ENCODE results near the gene TPD52L2.
A peak's percentile ranks its signal among the peaks of the same experiment; 100 is the strongest.

TPD52L2 gene

GRCh38 chr20:63881451-63882226, 16.6 kb downstream of the TPD52L2 start:
- no peaks in the 10 kb centered on the region for H3K27me3 Mint-ChIP-seq
- H3K27ac Mint-ChIP-seq = no peak overlapping the region
- H3K9me3 Mint-ChIP-seq = no peaks in the 10 kb centered on the region
- no peaks in the 10 kb centered on the region for H3K4me1 Mint-ChIP-seq
- no peak overlapping the region for H3K4me3 Mint-ChIP-seq
- peaks cover 1% of the 10 kb centered on the region for H3K36me3 Mint-ChIP-seq

GRCh38 chr20:63882257-63883200, 17.5 kb downstream of the TPD52L2 start:
- no peak overlapping the region for H3K4me3 Mint-ChIP-seq
- H3K4me1 Mint-ChIP-seq = no peaks in the 10 kb centered on the region
- no peaks in the 10 kb centered on the region for H3K27me3 Mint-ChIP-seq
- no peaks in the 10 kb centered on the region for H3K9me3 Mint-ChIP-seq
- peak overlapping the region; percentile 89 for H3K27ac Mint-ChIP-seq
- H3K36me3 Mint-ChIP-seq = peaks cover 4% of the 10 kb centered on the region

GRCh38 chr20:63883201-63883593, 18.1 kb downstream of the TPD52L2 start:
- H3K4me1 Mint-ChIP-seq = no peaks in the 10 kb centered on the region
- peaks cover 4% of the 10 kb centered on the region for H3K36me3 Mint-ChIP-seq
- no peak overlapping the region for H3K4me3 Mint-ChIP-seq
- H3K27ac Mint-ChIP-seq = no peak overlapping the region
- H3K27me3 Mint-ChIP-seq = no peaks in the 10 kb centered on the region
- no peaks in the 10 kb centered on the region for H3K9me3 Mint-ChIP-seq

GRCh38 chr20:63884506-63885263, 19.6 kb downstream of the TPD52L2 start:
- Mint-ChIP-seq H3K27me3 (no peaks in the 10 kb centered on the region), H3K4me1 (no peaks in the 10 kb centered on the region), H3K36me3 (peaks cover 4% of the 10 kb centered on the region), H3K4me3 (no peak overlapping the region), H3K9me3 (no peaks in the 10 kb centered on the region), H3K27ac (no peak overlapping the region)

- Mint-ChIP-seq H3K9me3 (no peaks in the 10 kb centered on the region), H3K4me3 (no peak overlapping the region), H3K4me1 (no peaks in the 10 kb centered on the region), H3K27ac (no peak overlapping the region), H3K36me3 (peaks cover 4% of the 10 kb centered on the region), H3K27me3 (no peaks in the 10 kb centered on the region)
These were observed 20.4 kb downstream of the TPD52L2 start for GRCh38 chr20:63885264-63886053.

- Mint-ChIP-seq H3K27ac (no peak overlapping the region), H3K36me3 (peaks cover 4% of the 10 kb centered on the region), H3K4me3 (no peak overlapping the region), H3K9me3 (no peaks in the 10 kb centered on the region), H3K4me1 (no peaks in the 10 kb centered on the region), H3K27me3 (no peaks in the 10 kb centered on the region)
These were observed 21.0 kb downstream of the TPD52L2 start for GRCh38 chr20:63886054-63886419.

GRCh38 chr20:63886921-63887320, 21.9 kb downstream of the TPD52L2 start:
- no peak overlapping the region for H3K27ac Mint-ChIP-seq
- peaks cover 4% of the 10 kb centered on the region for H3K36me3 Mint-ChIP-seq
- no peaks in the 10 kb centered on the region for H3K4me1 Mint-ChIP-seq
- no peaks in the 10 kb centered on the region for H3K27me3 Mint-ChIP-seq
- H3K9me3 Mint-ChIP-seq = no peaks in the 10 kb centered on the region
- H3K4me3 Mint-ChIP-seq = no peak overlapping the region

GRCh38 chr20:63889241-63890200, 24.5 kb downstream of the TPD52L2 start:
- Mint-ChIP-seq H3K4me3 (no peak overlapping the region), H3K27ac (no peak overlapping the region), H3K36me3 (peaks cover 2% of the 10 kb centered on the region), H3K4me1 (peaks cover 7% of the 10 kb centered on the region), H3K9me3 (no peaks in the 10 kb centered on the region), H3K27me3 (no peaks in the 10 kb centered on the region)

- peaks cover 2% of the 10 kb centered on the region for H3K36me3 Mint-ChIP-seq
- no peak overlapping the region for H3K27ac Mint-ChIP-seq
- peaks cover 8% of the 10 kb centered on the region for H3K4me1 Mint-ChIP-seq
- H3K9me3 Mint-ChIP-seq = no peaks in the 10 kb centered on the region
- H3K27me3 Mint-ChIP-seq = no peaks in the 10 kb centered on the region
- H3K4me3 Mint-ChIP-seq = no peak overlapping the region
These were observed 25.1 kb downstream of the TPD52L2 start for GRCh38 chr20:63890201-63890576.

GRCh38 chr20:63890616-63891015, 25.5 kb downstream of the TPD52L2 start:
- no peak overlapping the region for H3K27ac Mint-ChIP-seq
- H3K4me3 Mint-ChIP-seq = no peak overlapping the region
- peaks cover 8% of the 10 kb centered on the region for H3K4me1 Mint-ChIP-seq
- H3K36me3 Mint-ChIP-seq = peaks cover 2% of the 10 kb centered on the region
- no peaks in the 10 kb centered on the region for H3K27me3 Mint-ChIP-seq
- no peaks in the 10 kb centered on the region for H3K9me3 Mint-ChIP-seq

- Mint-ChIP-seq H3K27ac (no peak overlapping the region), H3K27me3 (no peaks in the 10 kb centered on the region), H3K9me3 (no peaks in the 10 kb centered on the region), H3K4me1 (peaks cover 14% of the 10 kb centered on the region), H3K36me3 (peaks cover 2% of the 10 kb centered on the region), H3K4me3 (no peak overlapping the region)
These were observed 26.3 kb downstream of the TPD52L2 start for GRCh38 chr20:63891061-63892002.

GRCh38 chr20:63892402-63892801, 27.3 kb downstream of the TPD52L2 start:
- Mint-ChIP-seq H3K4me1 (peaks cover 23% of the 10 kb centered on the region), H3K27me3 (no peaks in the 10 kb centered on the region), H3K27ac (no peak overlapping the region), H3K9me3 (no peaks in the 10 kb centered on the region), H3K4me3 (no peak overlapping the region), H3K36me3 (peaks cover 4% of the 10 kb centered on the region)

- H3K27me3 Mint-ChIP-seq = no peaks in the 10 kb centered on the region
- peak overlapping the region; percentile 78 for H3K4me3 Mint-ChIP-seq
- peak overlapping the region; percentile 92 for H3K27ac Mint-ChIP-seq
- no peaks in the 10 kb centered on the region for H3K9me3 Mint-ChIP-seq
- peaks cover 39% of the 10 kb centered on the region for H3K4me1 Mint-ChIP-seq
- peaks cover 4% of the 10 kb centered on the region for H3K36me3 Mint-ChIP-seq
These were observed 28.9 kb downstream of the TPD52L2 start for GRCh38 chr20:63893999-63894357.
